Natural killer cell (primary cell): Measurements from ENCODE around the gene CTPS2. TPM values are rescaled to one million over a fixed set of nuclear protein-coding genes. Genes with fewer than 3 reads are reported as not detected.
"Not testable (repeated sequence)": the region's sequence is repeated elsewhere in the genome, so short reads cannot be mapped to it uniquely, and the experiment has no call there.

ENCODE experiments used
- ATAC-seq, 3 donors: fragments of 150-1000 bp in 2 of 3; fragments of 200-7000 bp in 1 of 3; cut with Tn5 transposase; 1 replicate in 1 of 3; 2 replicates in 2 of 3; pipeline ENCODE4 v1.10.0; 2021; ENCODE audit warnings: mild to moderate bottlenecking in 2 of 3, moderate library complexity in 2 of 3
- DNase-seq, 2 donors: peaks; one replicate each; pipeline versions ENCODE4 v3.0.0 to v3.0.0-alpha.2; 2013 to 2021; ENCODE audit warnings: mixed read lengths in 1 of 2
- H3K27ac ChIP-seq: one replicate; pipeline ENCODE4 v1.5.1; 2013; ENCODE audit warnings: mild to moderate bottlenecking, low read length
- H3K27me3 ChIP-seq: one replicate; pipeline ENCODE4 v1.6.1; 2013; ENCODE audit warnings: low read length; ENCODE audit not compliant: control insufficient read depth, insufficient read depth
- H3K36me3 ChIP-seq: one replicate; pipeline ENCODE4 v1.6.1; 2013; ENCODE audit warnings: low read length; ENCODE audit not compliant: control insufficient read depth, insufficient read depth
- H3K4me1 ChIP-seq: one replicate; pipeline ENCODE4 v1.6.1; 2013; ENCODE audit warnings: low read length; ENCODE audit not compliant: control insufficient read depth, insufficient read depth
- H3K4me3 ChIP-seq: one replicate; pipeline ENCODE4 v1.5.1; 2013; ENCODE audit warnings: low read length
- H3K9me3 ChIP-seq: one replicate; pipeline ENCODE4 v1.6.1; 2013; ENCODE audit warnings: low read length; ENCODE audit not compliant: control insufficient read depth, insufficient read depth
- H3K27ac Mint-ChIP-seq, 2 donors: one replicate each; pipeline ENCODE4 v1.8.0; 2022; ENCODE audit warnings: mild to moderate bottlenecking in 2 of 2, mixed read lengths in 2 of 2, moderate library complexity in 1 of 2
- H3K27me3 Mint-ChIP-seq, 2 donors: one replicate each; pipeline ENCODE4 v1.8.0; 2022; ENCODE audit warnings: low read depth in 2 of 2, mixed read lengths in 2 of 2
- H3K36me3 Mint-ChIP-seq: one replicate; pipeline ENCODE4 v1.8.0; 2022; ENCODE audit warnings: mixed read lengths
- H3K4me1 Mint-ChIP-seq, 2 donors: one replicate each; pipeline ENCODE4 v1.8.0; 2022; ENCODE audit warnings: mixed read lengths in 2 of 2
- H3K4me3 Mint-ChIP-seq: one replicate; pipeline ENCODE4 v1.8.0; 2022; ENCODE audit warnings: mild to moderate bottlenecking, moderate library complexity, mixed read lengths
- H3K9me3 Mint-ChIP-seq, 2 donors: one replicate each; pipeline ENCODE4 v1.8.0; 2022; ENCODE audit warnings: mixed read lengths in 2 of 2
- WGBS: methylation state at CpG from one replicate; pipeline ENCODE4 v1.1.7; 2013; ENCODE audit warnings: missing lambda C conversion rate; ENCODE audit not compliant: insufficient coverage; 5-methylcytosine and 5-hydroxymethylcytosine counted together
- intact Hi-C: fragments of 100-400 bp; cut with micrococcal nuclease; formaldehyde crosslinking; loops from one replicate; pipeline ENCODE4 v1.14.2; 2022
- total RNA-seq, 4 donors: library from RNA; stranded (reverse); fragments of 120-200 nt in 1 of 4; gene quantifications; one replicate each; pipeline versions ENCODE4 v1.2.3 to v1.2.4, GENCODE V29; 2013 to 2022
- TF ChIP-seq, protein P1 (sequence below): fragments of 200-600 bp; IDR thresholded peaks from one replicate; pipeline ENCODE4 v1.8.0; 2022; ENCODE audit warnings: antibody characterized with exemption

CTPS2 gene
- total RNA-seq, 3 donors from 2014 or later (not counting 1 experiment from before 2014, with no cell fraction given) = 3.6 to 6.0 (median 5.2) TPM

GRCh38 chrX:16578218-16578617, 134.3 kb downstream of the CTPS2 start:
- H3K27me3 ChIP-seq = no peaks in the 10 kb centered on the region
- H3K4me1 Mint-ChIP-seq = no peaks in the 10 kb centered on the region
- H3K9me3 ChIP-seq = no peaks in the 10 kb centered on the region
- TF ChIP-seq, protein P1, sequence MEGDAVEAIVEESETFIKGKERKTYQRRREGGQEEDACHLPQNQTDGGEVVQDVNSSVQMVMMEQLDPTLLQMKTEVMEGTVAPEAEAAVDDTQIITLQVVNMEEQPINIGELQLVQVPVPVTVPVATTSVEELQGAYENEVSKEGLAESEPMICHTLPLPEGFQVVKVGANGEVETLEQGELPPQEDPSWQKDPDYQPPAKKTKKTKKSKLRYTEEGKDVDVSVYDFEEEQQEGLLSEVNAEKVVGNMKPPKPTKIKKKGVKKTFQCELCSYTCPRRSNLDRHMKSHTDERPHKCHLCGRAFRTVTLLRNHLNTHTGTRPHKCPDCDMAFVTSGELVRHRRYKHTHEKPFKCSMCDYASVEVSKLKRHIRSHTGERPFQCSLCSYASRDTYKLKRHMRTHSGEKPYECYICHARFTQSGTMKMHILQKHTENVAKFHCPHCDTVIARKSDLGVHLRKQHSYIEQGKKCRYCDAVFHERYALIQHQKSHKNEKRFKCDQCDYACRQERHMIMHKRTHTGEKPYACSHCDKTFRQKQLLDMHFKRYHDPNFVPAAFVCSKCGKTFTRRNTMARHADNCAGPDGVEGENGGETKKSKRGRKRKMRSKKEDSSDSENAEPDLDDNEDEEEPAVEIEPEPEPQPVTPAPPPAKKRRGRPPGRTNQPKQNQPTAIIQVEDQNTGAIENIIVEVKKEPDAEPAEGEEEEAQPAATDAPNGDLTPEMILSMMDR = no peak
- no peaks in the 10 kb centered on the region for H3K4me1 ChIP-seq
- DNase-seq (no peak), ATAC-seq (no peak)
- H3K36me3 Mint-ChIP-seq = no peaks in the 10 kb centered on the region
- no peak overlapping the region for H3K4me3 ChIP-seq
- no peak overlapping the region for H3K4me3 Mint-ChIP-seq
- H3K27ac Mint-ChIP-seq = no peak overlapping the region
- WGBS = no CpG with 5 or more reads among the region's 2 CpGs
- peaks cover 0 to 12% of the 10 kb centered on the region in 2 donors for H3K27me3 Mint-ChIP-seq
- H3K27ac ChIP-seq = no peak overlapping the region
- H3K9me3 Mint-ChIP-seq = no peaks in the 10 kb centered on the region
- no peaks in the 10 kb centered on the region for H3K36me3 ChIP-seq
- intact Hi-C loops = no loop called here

- Histone ChIP-seq H3K27me3 (no peaks in the 10 kb centered on the region), H3K27ac (no peak overlapping the region), H3K9me3 (no peaks in the 10 kb centered on the region), H3K4me1 (no peaks in the 10 kb centered on the region), H3K36me3 (no peaks in the 10 kb centered on the region), H3K4me3 (no peak overlapping the region)
- H3K9me3 Mint-ChIP-seq = no peaks in the 10 kb centered on the region
- no CpG with 5 or more reads among the region's 2 CpGs for WGBS
- H3K4me1 Mint-ChIP-seq = no peaks in the 10 kb centered on the region
- H3K27me3 Mint-ChIP-seq = peaks cover 0 to 12% of the 10 kb centered on the region in 2 donors
- TF ChIP-seq, protein P1 = no peak
- intact Hi-C loops = no loop called here
- ATAC-seq (no peak), DNase-seq (no peak)
- no peak overlapping the region for H3K27ac Mint-ChIP-seq
- no peak overlapping the region for H3K4me3 Mint-ChIP-seq
- H3K36me3 Mint-ChIP-seq = no peaks in the 10 kb centered on the region
Measured at GRCh38 chrX:16577483-16578029, 134.9 kb downstream of the CTPS2 start.

GRCh38 chrX:16575388-16575787, 137.1 kb downstream of the CTPS2 start:
- H3K4me3 ChIP-seq, H3K9me3 ChIP-seq, H3K27ac Mint-ChIP-seq, H3K4me1 Mint-ChIP-seq, H3K4me3 Mint-ChIP-seq, intact Hi-C loops, H3K36me3 Mint-ChIP-seq, H3K27me3 Mint-ChIP-seq, DNase-seq, H3K27me3 ChIP-seq, H3K36me3 ChIP-seq, H3K4me1 ChIP-seq, ATAC-seq, H3K27ac ChIP-seq, H3K9me3 Mint-ChIP-seq: not testable (repeated sequence)
- WGBS = 96% methylated on average over 31 of the region's 35 CpGs

- H3K4me1 Mint-ChIP-seq = no peaks in the 10 kb centered on the region
- no peaks in the 10 kb centered on the region for H3K36me3 Mint-ChIP-seq
- H3K27ac ChIP-seq = no peak overlapping the region
- H3K4me3 Mint-ChIP-seq = no peak overlapping the region
- TF ChIP-seq, protein P1 = no peak
- no peaks in the 10 kb centered on the region for H3K9me3 Mint-ChIP-seq
- no peak overlapping the region for H3K4me3 ChIP-seq
- no peaks in the 10 kb centered on the region for H3K27me3 Mint-ChIP-seq
- no peaks in the 10 kb centered on the region for H3K36me3 ChIP-seq
- H3K27me3 ChIP-seq = no peaks in the 10 kb centered on the region
- DNase-seq = no peak
- no peaks in the 10 kb centered on the region for H3K9me3 ChIP-seq
- no peaks in the 10 kb centered on the region for H3K4me1 ChIP-seq
- intact Hi-C loops = no loop called here
- 100% methylated on average over 1 of the region's 1 CpG for WGBS
- no peak for ATAC-seq
- no peak overlapping the region for H3K27ac Mint-ChIP-seq
Measured at GRCh38 chrX:16573781-16574180, 138.7 kb downstream of the CTPS2 start.
